CD4-positive, alpha-beta T cell treated with Interleukin-10 for 1 hour (primary cell): ENCODE data around the gene TMEM229B.

Experiments
- DNase-seq: peaks from one replicate; pipeline ENCODE4 v3.0.0-alpha.2; 2020

TMEM229B gene

GRCh38 chr14:67447033-67447381 lies 41.5 kb downstream of the TMEM229B start:
- no peak for DNase-seq

- no peak for DNase-seq
Observed at GRCh38 chr14:67446371-67447032, 42.0 kb downstream of the TMEM229B start.

GRCh38 chr14:67444395-67444794 lies 44.1 kb downstream of the TMEM229B start:
- no peak for DNase-seq

- no peak for DNase-seq
Observed at GRCh38 chr14:67442139-67442906, 46.2 kb downstream of the TMEM229B start.

GRCh38 chr14:67441672-67442071 lies 46.8 kb downstream of the TMEM229B start:
- no peak for DNase-seq

GRCh38 chr14:67441256-67441655 lies 47.3 kb downstream of the TMEM229B start:
- no peak for DNase-seq

- no peak for DNase-seq
Observed at GRCh38 chr14:67440513-67440912, 48.0 kb downstream of the TMEM229B start.

- no peak for DNase-seq
Observed at GRCh38 chr14:67438969-67439368, 49.6 kb downstream of the TMEM229B start.

- no peak for DNase-seq
Observed at GRCh38 chr14:67436006-67436866, 52.3 kb downstream of the TMEM229B start.

GRCh38 chr14:67435603-67436002 lies 52.9 kb downstream of the TMEM229B start:
- DNase-seq: no peak

- DNase-seq: no peak
Observed at GRCh38 chr14:67432050-67432564, 56.4 kb downstream of the TMEM229B start.

- no peak for DNase-seq
Observed at GRCh38 chr14:67429510-67430205, 58.9 kb downstream of the TMEM229B start.

- no peak for DNase-seq
Observed at GRCh38 chr14:67428501-67429031, 60.0 kb downstream of the TMEM229B start.

GRCh38 chr14:67426983-67427606 lies 61.4 kb downstream of the TMEM229B start:
- DNase-seq: peak; percentile 81

GRCh38 chr14:67426161-67426560 lies 62.4 kb downstream of the TMEM229B start:
- DNase-seq: no peak

- no peak for DNase-seq
Observed at GRCh38 chr14:67425608-67426007, 62.9 kb downstream of the TMEM229B start.

- no peak for DNase-seq
Observed at GRCh38 chr14:67424539-67424938, 64.0 kb downstream of the TMEM229B start.

GRCh38 chr14:67423424-67423823 lies 65.1 kb downstream of the TMEM229B start:
- DNase-seq: no peak

GRCh38 chr14:67421356-67422224 lies 66.9 kb downstream of the TMEM229B start:
- no peak for DNase-seq
